Measurements from ENCODE around the gene C1D.
"Not testable (repeated sequence)": the region's sequence is repeated elsewhere in the genome, so short reads cannot be mapped to it uniquely, and the experiment has no call there.

Gene C1D

GRCh38 chr2:67997903-67998302 is 64.9 kb downstream of the C1D start:
- DNase-seq, result no peak

GRCh38 chr2:67997528-67997900 is 65.3 kb downstream of the C1D start:
- DNase-seq, result no peak

- no peak for DNase-seq
Observed at GRCh38 chr2:67996772-67997527, 65.9 kb downstream of the C1D start.

GRCh38 chr2:67994716-67995115 is 68.1 kb downstream of the C1D start:
- DNase-seq, result no peak

GRCh38 chr2:67994069-67994468 is 68.7 kb downstream of the C1D start:
- DNase-seq, result not testable (repeated sequence)

GRCh38 chr2:67993329-67993728 is 69.5 kb downstream of the C1D start:
- DNase-seq, result no peak

GRCh38 chr2:67991456-67991855 is 71.3 kb downstream of the C1D start:
- DNase-seq, result no peak
